ENCODE results near the gene CCDC51. TPM values are rescaled to one million over a fixed set of nuclear protein-coding genes. Genes with fewer than 3 reads are reported as not detected.

CCDC51 gene
- total and polyA plus RNA-seq, 2 of the 13 experiments (the other 11 are each of a cell fraction or from before 2014, with no cell fraction given), result 18.1 to 29.4 TPM

- intact Hi-C loops (cut with micrococcal nuclease; ENCODE audit: unreplicated experiment) (no loop called here), in situ Hi-C loops (cut with HindIII; ENCODE audit: extremely low pct_ligation_motif_present, low pct_unique_long_range_greater_than_20kb) (no loop called here)
- ATAC-seq (no peak), DNase-seq (ENCODE audit: low spot score) (no peak), FAIRE-seq (no peak)
- Histone ChIP-seq H2AFZ (ENCODE audit: low read length) (no peak overlapping the region), H3K27me3 (ENCODE audit: control insufficient read depth in 1 of 2, insufficient read depth in 2 of 2, low read length in 2 of 2) (no peaks in the 10 kb centered on the region), H3K4me2 (ENCODE audit: low read depth, low read length) (no peak overlapping the region), H3K79me2 (ENCODE audit: insufficient read depth, low read length) (peaks cover 41% of the 10 kb centered on the region), H3K9ac (ENCODE audit: insufficient read depth, low read depth, low read length) (no peak overlapping the region), H4K20me1 (ENCODE audit: insufficient read depth, low read length) (peaks cover 54% of the 10 kb centered on the region; the same call in 1 of the 2 replicates), H3K36me3 (replicated peaks in 1 of 2; ENCODE audit: control insufficient read depth in 1 of 2, insufficient read depth in 2 of 2, low read length in 2 of 2) (peaks cover 67 to 97% of the 10 kb centered on the region in 2 experiments), H3K27ac (ENCODE audit: extremely low read length, insufficient read depth, low read length) (no peak overlapping the region), H3K4me3 (replicated peaks in 1 of 3; ENCODE audit: insufficient read depth in 1 of 3, low read depth in 2 of 3, low read length in 3 of 3) (no peak overlapping the region), H3K4me1 (ENCODE audit: insufficient read depth, low read length) (peaks cover 37% of the 10 kb centered on the region), H3K9me3 (ENCODE audit: low read length) (no peaks in the 10 kb centered on the region)
- CTCF ChIA-PET (ENCODE audit: low intra/inter-chr PET ratio, low total read pairs), result no interaction called here
- 96% methylated on average over 11 of the region's 14 CpGs for WGBS (ENCODE audit: low lambda C conversion rate)
- POLR2A ChIA-PET, result interaction anchor here (1.6 to 11.1 kb wide), 2 partner anchors 10 to 19 kb away, joined by 3 to 130 read pairs; partner anchors contain the start of genes CCDC51, PLXNB1 and TMA7
- no TSS peak for BruUV-seq (replicated peaks)
- TF ChIP-seq ZNF225 (CRISPR knock-in tag; IDR thresholded peaks at IDR 0.05) (no peak), ZFAT (CRISPR knock-in tag; conservative IDR thresholded peaks at IDR 0.05) (no peak), REXO4 (CRISPR knock-in tag; IDR thresholded peaks at IDR 0.05; ENCODE audit: borderline replicate concordance) (no peak), SP2 (CRISPR knock-in tag; IDR thresholded peaks at IDR 0.05) (no peak), RBFOX2 (IDR thresholded peaks at IDR 0.05; ENCODE audit: low read depth, low read length) (peak; percentile 72), HNRNPL (IDR thresholded peaks at IDR 0.05; ENCODE audit: low read depth, low read length) (no peak), ATF4 (CRISPR knock-in tag; IDR thresholded peaks at IDR 0.05) (no peak), GATAD1 (CRISPR knock-in tag; IDR thresholded peaks at IDR 0.05) (no peak), POGK (CRISPR knock-in tag; conservative IDR thresholded peaks at IDR 0.05) (no peak), AGO2 (optimal IDR thresholded peaks at IDR 0.05; ENCODE audit: low read depth, low read length) (peak; percentile 93), RFXAP (CRISPR knock-in tag; IDR thresholded peaks at IDR 0.05; ENCODE audit: borderline replicate concordance) (no peak), KMT2A (CRISPR knock-in tag; IDR thresholded peaks at IDR 0.05) (no peak)
These were observed 19.4 kb downstream of the CCDC51 start for GRCh38 chr3:48420561-48420960.

All from HepG2 (cell line).